HepG2 (cell line): ENCODE results near the gene BCLAF1. TPM values are rescaled to one million over a fixed set of nuclear protein-coding genes. Genes with fewer than 3 reads are reported as not detected.

Source experiments
- ETS1 ChIP-seq: sonication (generic); formaldehyde crosslinking; IDR thresholded peaks from 2 replicates; pipeline ENCODE4 v1.4.0; 2020; ENCODE audit warnings: missing genetic modification reagents
- ETV6 ChIP-seq: sonication (generic); formaldehyde crosslinking; conservative IDR thresholded peaks from 2 replicates; pipeline ENCODE4 v1.4.0; 2020; ENCODE audit warnings: missing genetic modification reagents
- FLYWCH1 ChIP-seq: sonication (generic); formaldehyde crosslinking; IDR thresholded peaks from 2 replicates; pipeline ENCODE4 v1.8.1; 2023; ENCODE audit warnings: mild to moderate bottlenecking, missing genetic modification reagents
- FOXC1 ChIP-seq: sonication (generic); formaldehyde crosslinking; IDR thresholded peaks from 2 replicates; pipeline ENCODE4 v1.8.0; 2022; ENCODE audit warnings: mild to moderate bottlenecking, missing genetic modification reagents, borderline replicate concordance
- GATAD1 ChIP-seq: IDR thresholded peaks from 2 replicates; pipeline ENCODE4 v1.6.1; 2016; ENCODE audit warnings: missing genetic modification reagents, missing compliant biosample characterization
- HDAC6 ChIP-seq: fragments of 200-600 bp; sonication (generic); IDR thresholded peaks from 2 replicates; pipeline ENCODE4 v1.7.0; 2017; ENCODE audit warnings: mild to moderate bottlenecking, antibody characterized with exemption, low read length, low read depth
- HMGXB4 ChIP-seq, 2 experiments: sonication (generic) in 1 of 2; formaldehyde crosslinking in 1 of 2; IDR thresholded peaks; 2 replicates each; pipeline versions ENCODE4 v1.4.0 to v1.6.1; 2018 to 2020; ENCODE audit warnings: missing genetic modification reagents in 2 of 2, borderline replicate concordance in 1 of 2, low read depth in 1 of 2, mild to moderate bottlenecking in 1 of 2, missing biosample characterization in 1 of 2
- IRF9 ChIP-seq: sonication (generic); formaldehyde crosslinking; IDR thresholded peaks from 2 replicates; pipeline ENCODE4 v1.8.0; 2022; ENCODE audit warnings: missing genetic modification reagents, mild to moderate bottlenecking, borderline replicate concordance
- KAT7 ChIP-seq: IDR thresholded peaks from 2 replicates; pipeline ENCODE4 v1.6.1; 2018; ENCODE audit warnings: borderline replicate concordance, missing compliant biosample characterization
- KDM2A ChIP-seq: sonication (generic); formaldehyde crosslinking; IDR thresholded peaks from 2 replicates; pipeline ENCODE4 v1.4.0; 2020; ENCODE audit warnings: low read depth, missing genetic modification reagents, borderline replicate concordance
- KDM3A ChIP-seq: IDR thresholded peaks from 2 replicates; pipeline ENCODE4 v1.6.1; 2018; ENCODE audit warnings: low read depth, missing compliant biosample characterization
- NFKB2 ChIP-seq: sonication (generic); formaldehyde crosslinking; IDR thresholded peaks from 2 replicates; pipeline ENCODE4 v1.4.0; 2020; ENCODE audit warnings: missing genetic modification reagents, borderline replicate concordance
- SNAPC5 ChIP-seq: sonication (generic); formaldehyde crosslinking; IDR thresholded peaks from 2 replicates; pipeline ENCODE4 v1.8.1; 2023; ENCODE audit warnings: mild to moderate bottlenecking, missing genetic modification reagents, borderline replicate concordance
- TCF12 ChIP-seq, 2 experiments: fragments of 450-650 bp in 1 of 2; sonication (generic) in 1 of 2; formaldehyde crosslinking in 1 of 2; IDR thresholded peaks; 2 replicates each; pipeline versions ENCODE4 v1.6.1 to v1.8.0; 2017 to 2022; ENCODE audit warnings: antibody characterized with exemption in 1 of 2, mild to moderate bottlenecking in 1 of 2, missing genetic modification reagents in 1 of 2, moderate library complexity in 1 of 2
- ZBTB34 ChIP-seq: sonication (generic); formaldehyde crosslinking; IDR thresholded peaks from 2 replicates; pipeline ENCODE4 v1.8.0; 2022; ENCODE audit warnings: mild to moderate bottlenecking, missing genetic modification reagents
- ZNF225 ChIP-seq: sonication (generic); formaldehyde crosslinking; IDR thresholded peaks from 2 replicates; pipeline ENCODE4 v1.4.0; 2020; ENCODE audit warnings: mild to moderate bottlenecking, missing genetic modification reagents
- ZNF281 ChIP-seq: sonication (generic); formaldehyde crosslinking; IDR thresholded peaks from 2 replicates; pipeline ENCODE4 v1.4.0; 2020; ENCODE audit warnings: missing genetic modification reagents, borderline replicate concordance
- ZNF350 ChIP-seq: sonication (generic); formaldehyde crosslinking; IDR thresholded peaks from 2 replicates; pipeline ENCODE4 v1.4.0; 2020; ENCODE audit warnings: mild to moderate bottlenecking, low read depth, missing genetic modification reagents, borderline replicate concordance
- ZNF777 ChIP-seq: sonication (generic); formaldehyde crosslinking; IDR thresholded peaks from 2 replicates; pipeline ENCODE4 v1.4.0; 2020; ENCODE audit warnings: missing genetic modification reagents
- polyA plus RNA-seq, 8 experiments: library from polyadenylated mRNA; depleted of rRNA in 3 of 8; stranded (reverse) in 7 of 8; unstranded in 1 of 8; fragments of >200 nt; fragmentation: Illumina TruSeq in 4 of 8; extraction: Trizol in 4 of 8; gene quantifications; 2 replicates each; pipeline versions ENCODE4 v1.2.1 to v1.2.3, GENCODE V29; 2011 to 2016; ENCODE audit warnings: low read depth in 4 of 8, missing spikeins in 1 of 8, mixed read lengths in 1 of 8; ENCODE audit not compliant: insufficient read depth in 1 of 8
- total RNA-seq, 5 experiments: library from RNA; depleted of rRNA; stranded (reverse); fragments of >200 nt; fragmentation: Illumina TruSeq; extraction: Trizol; gene quantifications; 2 replicates each; pipeline ENCODE4 v1.2.3, GENCODE V29; 2016; ENCODE audit warnings: low read depth in 1 of 5

The BCLAF1 gene
- total and polyA plus RNA-seq, 2 of the 13 experiments (the other 11 are each of a cell fraction or from before 2014, with no cell fraction given) = 55.3 to 292 TPM

GRCh38 chr6:136290410-136291010 is 864 bp upstream of the BCLAF1 start (continued):
- TF ChIP-seq ZBTB34 (CRISPR knock-in tag) = peak; percentile 57; the same call in 1 of the 2 replicates
- 0 out of 2 replicates have a peak, but pooled peaks have one; percentile 13 for TF ChIP-seq ZNF350 (CRISPR knock-in tag)
- no peak for TF ChIP-seq HDAC6
- TF ChIP-seq KAT7 (CRISPR knock-in tag) = no peak
- TF ChIP-seq IRF9 = no peak
- no peak for TF ChIP-seq ZNF225 (CRISPR knock-in tag)
- TF ChIP-seq GATAD1 (CRISPR knock-in tag) = no peak
- peak; percentile 45; the same call in 1 of the 2 replicates for TF ChIP-seq NFKB2 (CRISPR knock-in tag)
- TF ChIP-seq ETV6 (CRISPR knock-in tag) = peak; percentile 3; the same call in 1 of the 2 replicates
- no peak for TF ChIP-seq TCF12 (IDR thresholded peaks at IDR 0.05)
- no peak for TF ChIP-seq TCF12 (CRISPR knock-in tag; IDR thresholded peaks at IDR 0.05)
- no peak for TF ChIP-seq ZNF281
- no peak for TF ChIP-seq FLYWCH1
- TF ChIP-seq ZNF777 (CRISPR knock-in tag) = no peak
- 0 out of 2 replicates have a peak, but pooled peaks have one; percentile 30 for TF ChIP-seq FOXC1
- TF ChIP-seq ETS1 (CRISPR knock-in tag) = peak; percentile 76; the same call in 1 of the 2 replicates
- TF ChIP-seq HMGXB4 (CRISPR knock-in tag; IDR thresholded peaks at IDR 0.05; ENCODE audit: borderline replicate concordance in 1 of 2, low read depth in 1 of 2) = peak in 1 of 2 experiments; percentile 29; a peak in 1 of 4 replicates
- TF ChIP-seq KDM2A = no peak
- TF ChIP-seq KDM3A (CRISPR knock-in tag) = no peak
- TF ChIP-seq SNAPC5 (CRISPR knock-in tag) = no peak
